Muscle of leg (tissue), 11 donors: ENCODE results near the gene KRT73. TPM values are rescaled to one million over a fixed set of nuclear protein-coding genes. Genes with fewer than 3 reads are reported as not detected.

Source experiments
- DNase-seq: peaks from one replicate; pipeline ENCODE4 v3.0.0; 2013
- H3K27ac ChIP-seq: one replicate; pipeline ENCODE4 v1.5.1; 2013; ENCODE audit warnings: mild to moderate bottlenecking, low read length, control low read depth
- H3K27me3 ChIP-seq: one replicate; pipeline ENCODE4 v1.6.1; 2013; ENCODE audit warnings: low read length; ENCODE audit not compliant: control insufficient read depth, insufficient read depth
- H3K36me3 ChIP-seq: one replicate; pipeline ENCODE4 v1.6.1; 2013; ENCODE audit warnings: low read length; ENCODE audit not compliant: control insufficient read depth, insufficient read depth
- H3K4me1 ChIP-seq: one replicate; pipeline ENCODE4 v1.6.1; 2013; ENCODE audit warnings: low read length; ENCODE audit not compliant: control insufficient read depth, insufficient read depth
- H3K4me3 ChIP-seq: one replicate; pipeline ENCODE4 v1.5.1; 2013; ENCODE audit warnings: low read length, control low read depth
- H3K9me3 ChIP-seq: replicated peaks from 2 replicates; pipeline ENCODE4 v1.6.1; 2013; ENCODE audit warnings: low read depth, low read length; ENCODE audit not compliant: control insufficient read depth
- WGBS: methylation state at CpG from one replicate; pipeline ENCODE4 v1.1.5; 2013; ENCODE audit warnings: missing lambda C conversion rate; ENCODE audit not compliant: insufficient coverage; 5-methylcytosine and 5-hydroxymethylcytosine counted together
- polyA plus RNA-seq, 8 donors: library from polyadenylated mRNA; unstranded; fragments of 120-200 nt; gene quantifications; one replicate each; pipeline versions ENCODE4 v1.2.1 to v1.2.3, GENCODE V29; 2013; ENCODE audit warnings: inconsistent platforms in 1 of 8, low replicate concordance in 1 of 8; ENCODE audit not compliant: insufficient read length in 8 of 8, insufficient read depth in 1 of 8
- total RNA-seq: library from RNA; stranded (reverse); fragments of 120-200 nt; gene quantifications from one replicate; pipeline ENCODE4 v1.2.4, GENCODE V29; 2013

KRT73 gene
- total and polyA plus RNA-seq, 9 donors, result 0.09 to 0.12 TPM; not detected in 7

DNA sequence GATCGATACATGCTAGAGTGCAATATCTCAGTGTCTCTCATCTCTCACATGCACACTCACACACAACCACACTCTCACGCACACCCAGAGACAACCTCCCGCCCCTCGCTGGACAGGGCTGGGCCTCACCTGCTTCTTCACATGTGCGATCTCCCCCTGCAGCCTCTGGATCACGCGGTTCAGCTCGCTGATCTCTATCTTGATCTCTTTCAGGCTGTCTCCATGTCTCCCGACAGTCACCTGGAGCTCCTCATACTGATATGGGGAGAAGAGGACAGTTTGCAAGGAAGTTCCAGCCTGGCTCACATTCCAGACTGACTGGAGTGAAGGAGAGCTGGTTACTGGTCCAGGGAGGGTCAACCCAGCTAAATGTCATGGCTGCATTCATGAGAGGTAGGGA lies 29.2 kb upstream of the KRT73 start:
- no peak for DNase-seq
- Histone ChIP-seq H3K27ac (no peak overlapping the region), H3K36me3 (no peaks in the 10 kb centered on the region), H3K4me1 (peaks cover 7% of the 10 kb centered on the region), H3K9me3 (no peaks in the 10 kb centered on the region), H3K27me3 (peaks cover 22% of the 10 kb centered on the region), H3K4me3 (no peak overlapping the region)
- WGBS, result 79% methylated on average over 9 of the region's 9 CpGs

DNA sequence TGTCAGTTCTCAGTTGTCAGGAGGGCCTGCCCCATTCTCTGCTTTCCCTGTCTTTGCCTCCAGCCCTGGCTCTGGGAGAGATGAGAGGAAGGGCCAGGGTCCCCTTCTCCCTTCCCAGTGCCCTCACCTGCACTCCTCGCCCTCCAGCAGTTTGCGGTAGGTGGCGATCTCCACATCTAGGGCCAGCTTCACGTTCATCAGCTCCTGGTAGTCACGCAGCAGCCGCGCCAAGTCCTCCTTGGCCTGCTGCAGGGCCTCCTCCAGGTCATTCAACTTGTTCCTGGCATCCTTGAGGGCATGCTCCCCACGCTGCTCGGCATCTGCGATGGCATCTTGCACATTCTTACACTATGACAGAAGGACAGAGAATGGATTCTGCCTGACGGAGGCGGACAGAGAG lies 28.3 kb upstream of the KRT73 start:
- H3K9me3 ChIP-seq, result no peaks in the 10 kb centered on the region

GRCh38 chr12:52645982-52646381 lies 27.6 kb upstream of the KRT73 start:
- Histone ChIP-seq H3K27me3 (peaks cover 22% of the 10 kb centered on the region), H3K4me3 (no peak overlapping the region), H3K27ac (no peak overlapping the region), H3K9me3 (no peaks in the 10 kb centered on the region), H3K4me1 (peaks cover 7% of the 10 kb centered on the region), H3K36me3 (no peaks in the 10 kb centered on the region)
- WGBS, result 40% methylated on average over 1 of the region's 4 CpGs
- DNase-seq, result no peak

More for the DNA sequence above, 28.3 kb upstream of the KRT73 start:
- Histone ChIP-seq H3K27me3 (peaks cover 22% of the 10 kb centered on the region), H3K36me3 (no peaks in the 10 kb centered on the region), H3K4me1 (peaks cover 7% of the 10 kb centered on the region), H3K27ac (no peak overlapping the region), H3K4me3 (no peak overlapping the region)
- DNase-seq, result no peak
- 70% methylated on average over 12 of the region's 12 CpGs for WGBS

GRCh38 chr12:52645120-52645761 lies 26.9 kb upstream of the KRT73 start:
- no peak overlapping the region for H3K27ac ChIP-seq
- peaks cover 16% of the 10 kb centered on the region for H3K27me3 ChIP-seq
- H3K36me3 ChIP-seq, result no peaks in the 10 kb centered on the region
- DNase-seq, result no peak
- no peak overlapping the region for H3K4me3 ChIP-seq
- no peaks in the 10 kb centered on the region for H3K9me3 ChIP-seq
- peaks cover 2% of the 10 kb centered on the region for H3K4me1 ChIP-seq
- WGBS, result 82% methylated on average over 7 of the region's 7 CpGs

- H3K27me3 ChIP-seq, result peaks cover 15% of the 10 kb centered on the region
- H3K27ac ChIP-seq, result no peak overlapping the region
- no peak for DNase-seq
- 78% methylated on average over 4 of the region's 6 CpGs for WGBS
- no peaks in the 10 kb centered on the region for H3K36me3 ChIP-seq
- no peaks in the 10 kb centered on the region for H3K4me1 ChIP-seq
- no peak overlapping the region for H3K4me3 ChIP-seq
- no peaks in the 10 kb centered on the region for H3K9me3 ChIP-seq
Measured at GRCh38 chr12:52644078-52644415, 25.7 kb upstream of the KRT73 start.

- H3K27me3 ChIP-seq, result peaks cover 15% of the 10 kb centered on the region
- no peaks in the 10 kb centered on the region for H3K4me1 ChIP-seq
- H3K36me3 ChIP-seq, result no peaks in the 10 kb centered on the region
- 62% methylated on average over 4 of the region's 10 CpGs for WGBS
- H3K27ac ChIP-seq, result no peak overlapping the region
- no peaks in the 10 kb centered on the region for H3K9me3 ChIP-seq
- no peak for DNase-seq
- H3K4me3 ChIP-seq, result no peak overlapping the region
Measured at GRCh38 chr12:52643233-52644077, 25.1 kb upstream of the KRT73 start.

- Histone ChIP-seq H3K9me3 (no peaks in the 10 kb centered on the region), H3K36me3 (no peaks in the 10 kb centered on the region), H3K4me1 (no peaks in the 10 kb centered on the region), H3K27me3 (peaks cover 15% of the 10 kb centered on the region), H3K27ac (no peak overlapping the region), H3K4me3 (no peak overlapping the region)
- DNase-seq, result no peak
- WGBS, result 83% methylated on average over 3 of the region's 4 CpGs
Measured at GRCh38 chr12:52641468-52641867, 23.1 kb upstream of the KRT73 start.

DNA sequence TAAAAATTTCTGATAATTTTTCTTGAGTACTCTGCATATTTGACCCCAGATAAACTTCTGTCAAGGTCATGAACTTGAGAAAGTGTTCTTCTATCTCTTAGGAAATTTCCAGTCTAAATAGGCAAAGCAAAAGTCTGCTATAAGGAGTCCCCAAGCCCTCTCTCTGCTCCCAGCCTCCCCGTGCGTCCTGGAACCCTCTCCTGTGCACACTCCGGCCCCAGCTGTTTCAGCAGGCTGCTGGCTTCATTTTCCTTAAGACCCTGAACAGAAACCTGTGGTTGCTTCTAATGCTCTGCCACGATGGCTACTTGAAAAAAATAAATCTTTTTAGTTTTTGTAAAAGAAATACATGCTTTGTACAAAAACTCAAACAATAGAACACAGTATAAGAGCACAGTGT lies 18.9 kb upstream of the KRT73 start:
- H3K4me1 ChIP-seq, result no peaks in the 10 kb centered on the region
- DNase-seq, result no peak
- H3K27ac ChIP-seq, result no peak overlapping the region
- H3K9me3 ChIP-seq, result no peaks in the 10 kb centered on the region
- peaks cover 6% of the 10 kb centered on the region for H3K27me3 ChIP-seq
- WGBS, result 35% methylated on average over 3 of the region's 4 CpGs
- no peak overlapping the region for H3K4me3 ChIP-seq
- H3K36me3 ChIP-seq, result no peaks in the 10 kb centered on the region

DNA sequence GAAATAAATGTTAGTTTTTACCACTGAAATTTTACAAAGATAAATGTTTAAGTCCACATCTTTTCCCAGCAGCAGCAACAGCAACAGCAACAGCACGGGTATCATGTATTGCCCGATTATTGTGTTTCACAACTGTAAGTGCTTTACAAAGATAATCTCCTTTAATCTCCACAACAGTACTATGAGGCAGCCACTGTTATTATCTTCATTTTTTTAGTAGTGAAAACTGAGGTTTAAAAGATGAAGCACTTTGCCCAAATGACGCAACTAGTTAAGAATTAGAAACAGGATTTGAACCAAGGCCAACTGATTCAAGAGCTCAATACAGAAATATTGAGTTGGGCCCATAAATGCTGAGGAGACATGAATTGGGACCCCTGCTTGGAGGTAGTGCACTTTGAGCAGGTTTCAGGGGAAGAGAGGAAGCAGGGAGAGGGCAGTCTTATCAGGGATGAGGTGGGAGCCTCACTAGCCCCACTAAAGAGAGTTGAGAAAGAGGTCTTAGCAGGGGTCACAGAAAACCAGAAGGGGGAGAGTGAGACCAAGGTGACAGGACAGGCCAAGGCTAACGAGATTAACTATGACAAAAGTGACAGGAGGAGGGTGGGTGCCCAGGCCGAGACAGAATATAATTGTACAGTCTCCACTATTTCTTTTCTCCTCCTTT lies 18.4 kb upstream of the KRT73 start:
- no peak overlapping the region for H3K27ac ChIP-seq
- H3K4me1 ChIP-seq, result no peaks in the 10 kb centered on the region
- WGBS, result 83% methylated on average over 1 of the region's 5 CpGs
- no peak overlapping the region for H3K4me3 ChIP-seq
- DNase-seq, result no peak
- peaks cover 4% of the 10 kb centered on the region for H3K27me3 ChIP-seq
- no peaks in the 10 kb centered on the region for H3K36me3 ChIP-seq
- no peaks in the 10 kb centered on the region for H3K9me3 ChIP-seq

DNA sequence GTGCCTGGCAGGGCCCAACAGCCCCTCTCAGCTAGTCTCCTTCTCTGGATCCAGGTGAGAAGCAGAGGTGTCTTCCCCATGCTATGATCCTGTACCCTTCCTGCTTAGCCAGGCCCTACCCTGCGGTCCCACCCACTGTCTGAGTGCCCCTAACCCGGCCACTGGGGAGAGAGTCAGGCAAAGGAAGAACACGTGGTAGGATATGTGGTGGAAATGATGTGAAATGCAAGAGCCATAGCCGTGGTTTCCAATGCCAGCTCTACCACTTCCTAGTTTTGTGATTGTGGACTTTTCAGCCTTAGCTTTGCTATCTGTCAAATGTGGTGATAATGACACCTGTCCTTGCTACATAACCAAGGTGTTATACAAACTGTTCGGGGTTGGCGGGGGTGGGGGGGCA lies 17.8 kb upstream of the KRT73 start:
- Histone ChIP-seq H3K27me3 (peaks cover 2% of the 10 kb centered on the region), H3K4me1 (no peaks in the 10 kb centered on the region), H3K36me3 (no peaks in the 10 kb centered on the region), H3K9me3 (no peaks in the 10 kb centered on the region), H3K4me3 (no peak overlapping the region), H3K27ac (no peak overlapping the region)
- 8% methylated on average over 2 of the region's 6 CpGs for WGBS
- no peak for DNase-seq
